ENCODE data around the gene TIMM8A. TPM values are rescaled to one million over a fixed set of nuclear protein-coding genes. Genes with fewer than 3 reads are reported as not detected.

TIMM8A gene
- total and polyA plus RNA-seq, 2 of the 13 experiments (the other 11 are each of a cell fraction or from before 2014, with no cell fraction given), result 6.1 to 25.5 TPM

- TF ChIP-seq ZBTB4 (CRISPR knock-in tag; IDR thresholded peaks at IDR 0.05; ENCODE audit: borderline replicate concordance), result no peak
- 0 out of 2 replicates have a peak, but pooled peaks have one; percentile 13 for TF ChIP-seq HBP1 (CRISPR knock-in tag; IDR thresholded peaks at IDR 0.05; ENCODE audit: low read depth)
- TF ChIP-seq ZNF329 (CRISPR knock-in tag; IDR thresholded peaks at IDR 0.05; ENCODE audit: low read depth), result no peak
- no peak for TF ChIP-seq ZNF749 (CRISPR knock-in tag; IDR thresholded peaks at IDR 0.05; ENCODE audit: borderline replicate concordance)
- TF ChIP-seq POLR2A (IDR thresholded peaks at IDR 0.05; ENCODE audit: insufficient read depth in 1 of 2, low read depth in 2 of 2, low read length in 2 of 2), result peak; percentile 89 to 98
- TF ChIP-seq ZNF704 (CRISPR knock-in tag; IDR thresholded peaks at IDR 0.05; ENCODE audit: borderline replicate concordance), result no peak
- TF ChIP-seq ZNF614 (CRISPR knock-in tag; IDR thresholded peaks at IDR 0.05; ENCODE audit: borderline replicate concordance), result 0 out of 2 replicates have a peak, but pooled peaks have one; percentile 28
- TF ChIP-seq UBTF (CRISPR knock-in tag; IDR thresholded peaks at IDR 0.05), result 0 out of 2 replicates have a peak, but pooled peaks have one; percentile 44
- TF ChIP-seq SAP130 (CRISPR knock-in tag; IDR thresholded peaks at IDR 0.05; ENCODE audit: low read depth), result peak; percentile 81
- TF ChIP-seq NFIC (IDR thresholded peaks at IDR 0.05; ENCODE audit: low read length), result no peak
- 0 out of 2 replicates have a peak, but pooled peaks have one; percentile 26 for TF ChIP-seq ZNF12 (CRISPR knock-in tag; IDR thresholded peaks at IDR 0.05)
- peak; percentile 55; the same call in 1 of the 2 replicates for TF ChIP-seq ZFP91 (CRISPR knock-in tag; IDR thresholded peaks at IDR 0.05; ENCODE audit: borderline replicate concordance)
- TF ChIP-seq FOSL2 (CRISPR knock-in tag; IDR thresholded peaks at IDR 0.05), result peak; percentile 50
- peak; percentile 44; the same call in 1 of the 2 replicates for TF ChIP-seq ZNF776 (CRISPR knock-in tag; IDR thresholded peaks at IDR 0.05)
- peak; percentile 92 for TF ChIP-seq GABPB1 (CRISPR knock-in tag; IDR thresholded peaks at IDR 0.05)
- peak; percentile 91 for TF ChIP-seq DRAP1 (CRISPR knock-in tag; IDR thresholded peaks at IDR 0.05)
- 0 out of 2 replicates have a peak, but pooled peaks have one; percentile 20 for TF ChIP-seq GFI1 (CRISPR knock-in tag; IDR thresholded peaks at IDR 0.05; ENCODE audit: borderline replicate concordance)
- no peak for TF ChIP-seq MTF1 (CRISPR knock-in tag; IDR thresholded peaks at IDR 0.05)
Observed at GRCh38 chrX:101390664-101391525, 42.4 kb upstream of the TIMM8A start, which contains the start of gene RPL36A (continued).

Data from HepG2 (cell line).